ENCODE data around the gene FAM114A1. TPM values are rescaled to one million over a fixed set of nuclear protein-coding genes. Genes with fewer than 3 reads are reported as not detected.

FAM114A1 gene
- total and polyA plus RNA-seq, 2 donors from 2014 or later, result 10.8 to 31.1 TPM

GRCh38 chr4:38980903-38981676 lies 113.5 kb downstream of the FAM114A1 start:
- no peak for FAIRE-seq
- Histone ChIP-seq H3K27ac (ENCODE audit: low read depth in 2 of 2, low read length in 2 of 2) (no peak overlapping the region), H3K9ac (ENCODE audit: low read length in 3 of 3) (no peak overlapping the region), H3K4me1 (ENCODE audit: control insufficient read depth in 2 of 3, insufficient read depth in 2 of 3, low read depth in 1 of 3, low read length in 3 of 3) (no peaks in the 10 kb centered on the region), H3K9me3 (ENCODE audit: control insufficient read depth in 2 of 3, insufficient read depth in 1 of 3, low read length in 3 of 3) (no peaks in the 10 kb centered on the region), H3K4me3 (ENCODE audit: low read length in 3 of 3) (no peak overlapping the region), H3K36me3 (ENCODE audit: control insufficient read depth in 2 of 3, insufficient read depth in 3 of 3, low read length in 3 of 3) (no peaks in the 10 kb centered on the region), H3K27me3 (ENCODE audit: control insufficient read depth, insufficient read depth, low read length) (no peaks in the 10 kb centered on the region)
- intact Hi-C loops (cut with DNase I), result no loop called here
- TF ChIP-seq, protein P1, sequence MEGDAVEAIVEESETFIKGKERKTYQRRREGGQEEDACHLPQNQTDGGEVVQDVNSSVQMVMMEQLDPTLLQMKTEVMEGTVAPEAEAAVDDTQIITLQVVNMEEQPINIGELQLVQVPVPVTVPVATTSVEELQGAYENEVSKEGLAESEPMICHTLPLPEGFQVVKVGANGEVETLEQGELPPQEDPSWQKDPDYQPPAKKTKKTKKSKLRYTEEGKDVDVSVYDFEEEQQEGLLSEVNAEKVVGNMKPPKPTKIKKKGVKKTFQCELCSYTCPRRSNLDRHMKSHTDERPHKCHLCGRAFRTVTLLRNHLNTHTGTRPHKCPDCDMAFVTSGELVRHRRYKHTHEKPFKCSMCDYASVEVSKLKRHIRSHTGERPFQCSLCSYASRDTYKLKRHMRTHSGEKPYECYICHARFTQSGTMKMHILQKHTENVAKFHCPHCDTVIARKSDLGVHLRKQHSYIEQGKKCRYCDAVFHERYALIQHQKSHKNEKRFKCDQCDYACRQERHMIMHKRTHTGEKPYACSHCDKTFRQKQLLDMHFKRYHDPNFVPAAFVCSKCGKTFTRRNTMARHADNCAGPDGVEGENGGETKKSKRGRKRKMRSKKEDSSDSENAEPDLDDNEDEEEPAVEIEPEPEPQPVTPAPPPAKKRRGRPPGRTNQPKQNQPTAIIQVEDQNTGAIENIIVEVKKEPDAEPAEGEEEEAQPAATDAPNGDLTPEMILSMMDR (IDR thresholded peaks at IDR 0.05; ENCODE audit: borderline replicate concordance, extremely low read depth, insufficient read depth), result no peak
- DNase-seq, result no peak

DNA sequence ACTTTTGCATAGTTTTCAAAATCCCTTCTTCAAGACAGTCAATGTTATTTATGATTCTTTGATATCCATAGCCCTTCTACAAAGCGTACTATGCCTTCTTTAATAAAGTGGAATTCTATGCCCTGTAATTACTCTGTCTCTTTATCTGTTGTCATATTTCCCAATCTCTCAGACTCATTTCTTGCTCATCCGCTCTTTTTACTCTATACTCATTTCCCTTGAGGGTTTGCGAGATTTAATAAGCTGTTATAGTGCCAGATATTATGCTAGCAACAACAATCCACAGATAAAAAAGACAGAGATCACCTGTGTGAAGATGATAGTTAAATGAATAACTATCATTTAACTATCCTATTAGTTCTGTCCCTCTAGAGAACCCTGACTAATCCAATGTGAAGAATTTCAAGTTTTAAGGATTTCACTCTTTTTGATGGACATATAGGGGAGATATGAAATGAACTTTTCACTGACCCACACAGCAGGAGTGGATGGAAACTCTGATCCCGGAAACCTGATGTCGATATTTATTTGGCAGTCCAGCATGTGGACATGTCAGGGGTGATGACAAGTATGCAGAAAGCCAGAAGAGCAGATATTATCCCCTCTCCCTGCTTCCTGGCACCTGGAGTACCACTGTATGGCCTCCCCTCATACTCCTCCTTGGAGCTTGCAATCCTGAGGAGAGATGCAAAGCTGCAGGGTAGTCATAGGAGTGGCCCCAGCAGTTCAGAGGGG lies 114.9 kb downstream of the FAM114A1 start:
- Histone ChIP-seq H3K4me3 (ENCODE audit: low read length in 3 of 3) (no peak overlapping the region), H3K27ac (ENCODE audit: low read depth in 2 of 2, low read length in 2 of 2) (no peak overlapping the region), H3K9me3 (ENCODE audit: control insufficient read depth in 2 of 3, insufficient read depth in 1 of 3, low read length in 3 of 3) (no peaks in the 10 kb centered on the region), H3K27me3 (ENCODE audit: control insufficient read depth, insufficient read depth, low read length) (no peaks in the 10 kb centered on the region), H3K4me1 (ENCODE audit: control insufficient read depth in 2 of 3, insufficient read depth in 2 of 3, low read depth in 1 of 3, low read length in 3 of 3) (no peaks in the 10 kb centered on the region), H3K9ac (ENCODE audit: low read length in 3 of 3) (no peak overlapping the region), H3K36me3 (ENCODE audit: control insufficient read depth in 2 of 3, insufficient read depth in 3 of 3, low read length in 3 of 3) (no peaks in the 10 kb centered on the region)
- DNase-seq (no peak), FAIRE-seq (no peak)
- TF ChIP-seq, protein P1 (IDR thresholded peaks at IDR 0.05; ENCODE audit: borderline replicate concordance, extremely low read depth, insufficient read depth), result no peak
- intact Hi-C loops (cut with DNase I), result no loop called here

GRCh38 chr4:38983291-38983690 lies 115.7 kb downstream of the FAM114A1 start:
- no peak for DNase-seq
- no peak overlapping the region for H3K27ac ChIP-seq (ENCODE audit: low read depth in 2 of 2, low read length in 2 of 2)
- no peaks in the 10 kb centered on the region for H3K4me1 ChIP-seq (ENCODE audit: control insufficient read depth in 2 of 3, insufficient read depth in 2 of 3, low read depth in 1 of 3, low read length in 3 of 3)
- H3K4me3 ChIP-seq (ENCODE audit: low read length in 3 of 3), result no peak overlapping the region
- FAIRE-seq, result no peak
- H3K27me3 ChIP-seq (ENCODE audit: control insufficient read depth, insufficient read depth, low read length), result no peaks in the 10 kb centered on the region
- TF ChIP-seq, protein P1 (IDR thresholded peaks at IDR 0.05; ENCODE audit: borderline replicate concordance, extremely low read depth, insufficient read depth), result no peak
- H3K9ac ChIP-seq (ENCODE audit: low read length in 3 of 3), result no peak overlapping the region
- H3K36me3 ChIP-seq (ENCODE audit: control insufficient read depth in 2 of 3, insufficient read depth in 3 of 3, low read length in 3 of 3), result no peaks in the 10 kb centered on the region
- intact Hi-C loops (cut with DNase I), result no loop called here
- no peaks in the 10 kb centered on the region for H3K9me3 ChIP-seq (ENCODE audit: control insufficient read depth in 2 of 3, insufficient read depth in 1 of 3, low read length in 3 of 3)

Measured in kidney (tissue), 14 donors.